Activated T-helper 17 cell treated with anti-CD3 and anti-CD28 coated beads, Interleukin-2, amount 50 U/mL, for 72 hours (primary cell): ENCODE data around the gene SPTBN2. TPM values are rescaled to one million over a fixed set of nuclear protein-coding genes. Genes with fewer than 3 reads are reported as not detected.

Source experiments
- ATAC-seq: fragments of 150-1000 bp; cut with Tn5 transposase; replicated peaks from 2 replicates; pipeline ENCODE4 v1.10.0; 2021; ENCODE audit warnings: mild to moderate bottlenecking, moderate library complexity
- H3K27ac Mint-ChIP-seq: one replicate; pipeline ENCODE4 v1.8.0; 2022; ENCODE audit warnings: mixed read lengths
- H3K27me3 Mint-ChIP-seq: one replicate; pipeline ENCODE4 v1.8.0; 2022; ENCODE audit warnings: mixed read lengths
- H3K36me3 Mint-ChIP-seq: one replicate; pipeline ENCODE4 v1.8.0; 2022; ENCODE audit warnings: low read depth, mild to moderate bottlenecking, mixed read lengths
- H3K4me1 Mint-ChIP-seq: one replicate; pipeline ENCODE4 v1.8.0; 2022; ENCODE audit warnings: mixed read lengths
- H3K4me3 Mint-ChIP-seq: one replicate; pipeline ENCODE4 v1.8.0; 2022; ENCODE audit warnings: mild to moderate bottlenecking, mixed read lengths
- H3K9me3 Mint-ChIP-seq: one replicate; pipeline ENCODE4 v1.8.0; 2022; ENCODE audit warnings: mixed read lengths
- total RNA-seq, 2 donors: library from RNA; stranded (reverse); gene quantifications; one replicate each; pipeline ENCODE4 v1.2.3, GENCODE V29; 2022

Gene SPTBN2
- total RNA-seq, result under 1 TPM; 0.37 to 0.45 TPM

GRCh38 chr11:66728693-66729385, at the start of gene SPTBN2:
Gene SPTBN2 (minus strand): TSS chr11:66729216. CDS start chr11:66721240, 7,976 bp downstream.
- Mint-ChIP-seq H3K27ac (no peak within 1 kb of the TSS), H3K4me1 (peaks cover 10% of the 10 kb centered on the region), H3K4me3 (peak within 1 kb of the TSS; percentile 75), H3K36me3 (peaks cover 8% of the 10 kb centered on the region), H3K9me3 (no peaks in the 10 kb centered on the region), H3K27me3 (peaks cover 43% of the 10 kb centered on the region)
- ATAC-seq, result no peak

GRCh38 chr11:66768818-66769217, 39.8 kb upstream of the SPTBN2 start:
- Mint-ChIP-seq H3K27ac (no peak overlapping the region), H3K4me3 (no peak overlapping the region), H3K27me3 (no peaks in the 10 kb centered on the region), H3K9me3 (no peaks in the 10 kb centered on the region), H3K36me3 (peaks cover 10% of the 10 kb centered on the region), H3K4me1 (peaks cover 5% of the 10 kb centered on the region)
- ATAC-seq, result no peak

- no peak for ATAC-seq
- Mint-ChIP-seq H3K9me3 (no peaks in the 10 kb centered on the region), H3K4me3 (no peak overlapping the region), H3K27me3 (no peaks in the 10 kb centered on the region), H3K36me3 (peaks cover 10% of the 10 kb centered on the region), H3K4me1 (peaks cover 5% of the 10 kb centered on the region), H3K27ac (no peak overlapping the region)
Observed at GRCh38 chr11:66768088-66768521, 39.1 kb upstream of the SPTBN2 start.

- H3K4me1 Mint-ChIP-seq, result peaks cover 5% of the 10 kb centered on the region
- no peaks in the 10 kb centered on the region for H3K9me3 Mint-ChIP-seq
- no peak overlapping the region for H3K4me3 Mint-ChIP-seq
- H3K27me3 Mint-ChIP-seq, result no peaks in the 10 kb centered on the region
- H3K27ac Mint-ChIP-seq, result no peak overlapping the region
- ATAC-seq, result no peak
- peaks cover 10% of the 10 kb centered on the region for H3K36me3 Mint-ChIP-seq
Observed at GRCh38 chr11:66767666-66768065, 38.6 kb upstream of the SPTBN2 start.

- H3K4me1 Mint-ChIP-seq, result peaks cover 5% of the 10 kb centered on the region
- H3K9me3 Mint-ChIP-seq, result no peaks in the 10 kb centered on the region
- H3K4me3 Mint-ChIP-seq, result no peak overlapping the region
- no peak for ATAC-seq
- H3K36me3 Mint-ChIP-seq, result peaks cover 13% of the 10 kb centered on the region
- H3K27me3 Mint-ChIP-seq, result no peaks in the 10 kb centered on the region
- peak overlapping the region; percentile 56 for H3K27ac Mint-ChIP-seq
Observed at GRCh38 chr11:66766681-66767080, 37.7 kb upstream of the SPTBN2 start.

- Mint-ChIP-seq H3K36me3 (peaks cover 14% of the 10 kb centered on the region), H3K27ac (no peak overlapping the region), H3K27me3 (no peaks in the 10 kb centered on the region), H3K4me1 (peaks cover 5% of the 10 kb centered on the region), H3K4me3 (no peak overlapping the region), H3K9me3 (no peaks in the 10 kb centered on the region)
- ATAC-seq, result no peak
Observed at GRCh38 chr11:66762088-66762487, 33.1 kb upstream of the SPTBN2 start.

GRCh38 chr11:66752148-66752547, 23.1 kb upstream of the SPTBN2 start:
- Mint-ChIP-seq H3K9me3 (no peaks in the 10 kb centered on the region), H3K4me3 (no peak overlapping the region), H3K27me3 (no peaks in the 10 kb centered on the region), H3K4me1 (no peaks in the 10 kb centered on the region), H3K27ac (no peak overlapping the region), H3K36me3 (no peaks in the 10 kb centered on the region)
- ATAC-seq, result no peak

- H3K9me3 Mint-ChIP-seq, result no peaks in the 10 kb centered on the region
- H3K27ac Mint-ChIP-seq, result no peak overlapping the region
- H3K4me1 Mint-ChIP-seq, result no peaks in the 10 kb centered on the region
- H3K27me3 Mint-ChIP-seq, result no peaks in the 10 kb centered on the region
- H3K4me3 Mint-ChIP-seq, result no peak overlapping the region
- H3K36me3 Mint-ChIP-seq, result no peaks in the 10 kb centered on the region
- ATAC-seq, result no peak
Observed at GRCh38 chr11:66749091-66749490, 20.1 kb upstream of the SPTBN2 start.

- Mint-ChIP-seq H3K4me1 (no peaks in the 10 kb centered on the region), H3K36me3 (no peaks in the 10 kb centered on the region), H3K27me3 (no peaks in the 10 kb centered on the region), H3K9me3 (no peaks in the 10 kb centered on the region), H3K27ac (no peak overlapping the region), H3K4me3 (no peak overlapping the region)
- ATAC-seq, result no peak
Observed at GRCh38 chr11:66747480-66747879, 18.5 kb upstream of the SPTBN2 start.

- H3K36me3 Mint-ChIP-seq, result no peaks in the 10 kb centered on the region
- peak overlapping the region; percentile 91 for H3K4me3 Mint-ChIP-seq
- H3K27ac Mint-ChIP-seq, result peak overlapping the region; percentile 80
- peak; percentile 70 for ATAC-seq
- H3K9me3 Mint-ChIP-seq, result no peaks in the 10 kb centered on the region
- no peaks in the 10 kb centered on the region for H3K27me3 Mint-ChIP-seq
- H3K4me1 Mint-ChIP-seq, result no peaks in the 10 kb centered on the region
Observed at GRCh38 chr11:66745356-66746235, 16.6 kb upstream of the SPTBN2 start.

- H3K9me3 Mint-ChIP-seq, result no peaks in the 10 kb centered on the region
- H3K4me3 Mint-ChIP-seq, result peak overlapping the region; percentile 91
- H3K27me3 Mint-ChIP-seq, result no peaks in the 10 kb centered on the region
- no peaks in the 10 kb centered on the region for H3K4me1 Mint-ChIP-seq
- ATAC-seq, result peak; percentile 88
- H3K36me3 Mint-ChIP-seq, result no peaks in the 10 kb centered on the region
- H3K27ac Mint-ChIP-seq, result peak overlapping the region; percentile 80
Observed at GRCh38 chr11:66744485-66745355, 15.7 kb upstream of the SPTBN2 start.

- peak overlapping the region; percentile 66 for H3K27ac Mint-ChIP-seq
- H3K36me3 Mint-ChIP-seq, result no peaks in the 10 kb centered on the region
- no peaks in the 10 kb centered on the region for H3K27me3 Mint-ChIP-seq
- H3K4me3 Mint-ChIP-seq, result peak overlapping the region; percentile 91
- no peaks in the 10 kb centered on the region for H3K4me1 Mint-ChIP-seq
- no peak for ATAC-seq
- H3K9me3 Mint-ChIP-seq, result no peaks in the 10 kb centered on the region
Observed at GRCh38 chr11:66743271-66743968, 14.4 kb upstream of the SPTBN2 start.

GRCh38 chr11:66741153-66741552, 12.1 kb upstream of the SPTBN2 start:
- Mint-ChIP-seq H3K27ac (no peak overlapping the region), H3K9me3 (no peaks in the 10 kb centered on the region), H3K27me3 (no peaks in the 10 kb centered on the region), H3K36me3 (no peaks in the 10 kb centered on the region), H3K4me3 (no peak overlapping the region), H3K4me1 (no peaks in the 10 kb centered on the region)
- no peak for ATAC-seq

- Mint-ChIP-seq H3K9me3 (no peaks in the 10 kb centered on the region), H3K4me3 (no peak overlapping the region), H3K27ac (no peak overlapping the region), H3K36me3 (no peaks in the 10 kb centered on the region), H3K4me1 (no peaks in the 10 kb centered on the region), H3K27me3 (no peaks in the 10 kb centered on the region)
- ATAC-seq, result no peak
Observed at GRCh38 chr11:66739983-66740382, 11.0 kb upstream of the SPTBN2 start.
